IMR-90 (cell line): ENCODE data around the gene DPYSL3. TPM values are rescaled to one million over a fixed set of nuclear protein-coding genes. Genes with fewer than 3 reads are reported as not detected.

Source experiments
- ATAC-seq: fragments of 200-7000 bp; cut with Tn5 transposase; 2 replicates; pipeline ENCODE4 v1.9.1; 2020; ENCODE audit warnings: low read depth, mild to moderate bottlenecking, moderate library complexity
- BruUV-seq: library from RNA; stranded (reverse); fragments of 400-500 nt; replicated peaks from 2 replicates; lab custom pipeline; 2021; lab: Mats Ljungman, UMichigan
- CTCF ChIA-PET: fragments of 300-600 bp; formaldehyde crosslinking; extraction: SDS; loops from one replicate; lab custom pipeline; 2021; ENCODE audit warnings: antibody characterized with exemption; lab: Yijun Ruan, JAX
- POLR2A ChIA-PET: fragments of 300-600 bp; sonication (Branson Sonifier 250); formaldehyde crosslinking; loops from one replicate; lab custom pipeline; 2022; ENCODE audit warnings: antibody characterized with exemption; ENCODE audit not compliant: unreplicated experiment; lab: Charles Lee
- DNase-seq: peaks from one replicate; pipeline ENCODE4 v3.0.0; 2013
- H2AFZ ChIP-seq: replicated peaks from 2 replicates; pipeline ENCODE3; 2013; ENCODE audit warnings: low read length, mild to moderate bottlenecking; ENCODE audit not compliant: poor library complexity
- H2AK5ac ChIP-seq: 2 replicates; pipeline ENCODE4 v1.6.1; 2013; ENCODE audit warnings: low read depth, low read length, inconsistent platforms
- H2AK9ac ChIP-seq: replicated peaks from 2 replicates; pipeline ENCODE3; 2013; ENCODE audit warnings: mild to moderate bottlenecking, low read depth, low read length, moderate library complexity; ENCODE audit not compliant: poor library complexity
- H2BK120ac ChIP-seq: 2 replicates; pipeline ENCODE4 v1.6.1; 2013; ENCODE audit warnings: low read depth, low read length, inconsistent platforms
- H2BK15ac ChIP-seq: 3 replicates; pipeline ENCODE4 v1.6.1; 2013; ENCODE audit warnings: low read depth, low read length, inconsistent platforms
- H2BK20ac ChIP-seq: 2 replicates; pipeline ENCODE4 v1.6.1; 2013; ENCODE audit warnings: low read depth, mild to moderate bottlenecking, inconsistent platforms, low read length, moderate library complexity
- H2BK5ac ChIP-seq: 2 replicates; pipeline ENCODE4 v1.6.1; 2013; ENCODE audit warnings: mild to moderate bottlenecking, low read depth, low read length, inconsistent platforms; ENCODE audit not compliant: poor library complexity, severe bottlenecking
- H3K14ac ChIP-seq: replicated peaks from 2 replicates; pipeline ENCODE4 v1.6.1; 2013; ENCODE audit warnings: low read depth, low read length, inconsistent platforms
- H3K18ac ChIP-seq: 2 replicates; pipeline ENCODE4 v1.6.1; 2013; ENCODE audit warnings: low read depth, low read length, control low read depth
- H3K23ac ChIP-seq: 2 replicates; pipeline ENCODE4 v1.6.1; 2013; ENCODE audit warnings: low read depth, low read length, inconsistent platforms
- H3K27ac ChIP-seq: 2 replicates; pipeline ENCODE4 v1.5.1; 2013; ENCODE audit warnings: mild to moderate bottlenecking, control low read depth, low read length; ENCODE audit not compliant: insufficient read depth
- H3K27me3 ChIP-seq: 2 replicates; pipeline ENCODE4 v1.6.1; 2013; ENCODE audit warnings: low read length; ENCODE audit not compliant: control insufficient read depth, insufficient read depth
- H3K36me3 ChIP-seq: 2 replicates; pipeline ENCODE4 v1.6.1; 2013; ENCODE audit warnings: low read length, mixed read lengths; ENCODE audit not compliant: control insufficient read depth, insufficient read depth
- H3K4ac ChIP-seq: 2 replicates; pipeline ENCODE4 v1.6.1; 2013; ENCODE audit warnings: low read depth, low read length, inconsistent platforms
- H3K4me1 ChIP-seq: 2 replicates; pipeline ENCODE4 v1.6.1; 2013; ENCODE audit warnings: low read length, mixed read lengths; ENCODE audit not compliant: control insufficient read depth, insufficient read depth
- H3K4me2 ChIP-seq: 2 replicates; pipeline ENCODE4 v1.6.1; 2013; ENCODE audit warnings: low read depth, mild to moderate bottlenecking, control low read depth, low read length, moderate library complexity
- H3K4me3 ChIP-seq: 2 replicates; pipeline ENCODE4 v1.5.1; 2013; ENCODE audit warnings: low read depth, mild to moderate bottlenecking, control low read depth, low read length, moderate library complexity; ENCODE audit not compliant: insufficient read depth
- H3K56ac ChIP-seq: 2 replicates; pipeline ENCODE4 v1.6.1; 2013; ENCODE audit warnings: low read length, inconsistent platforms; ENCODE audit not compliant: insufficient read depth; ENCODE audit errors: extremely low read depth
- H3K79me1 ChIP-seq, 2 experiments: 2 replicates each; pipeline ENCODE4 v1.6.1; 2013; ENCODE audit warnings: low read length in 2 of 2, inconsistent platforms in 1 of 2, low read depth in 1 of 2
- H3K9ac ChIP-seq: 2 replicates; pipeline ENCODE4 v1.6.1; 2013; ENCODE audit warnings: low read depth, low read length, control low read depth
- H3K9me1 ChIP-seq: 2 replicates; pipeline ENCODE4 v1.6.1; 2013; ENCODE audit warnings: low read length, inconsistent platforms; ENCODE audit not compliant: insufficient read depth
- H3K9me3 ChIP-seq: 2 replicates; pipeline ENCODE4 v1.6.1; 2013; ENCODE audit warnings: low read length; ENCODE audit not compliant: control insufficient read depth, insufficient read depth
- H4K20me1 ChIP-seq: 2 replicates; pipeline ENCODE4 v1.6.1; 2013; ENCODE audit warnings: low read length, inconsistent platforms; ENCODE audit not compliant: insufficient read depth
- H4K5ac ChIP-seq: 2 replicates; pipeline ENCODE4 v1.6.1; 2013; ENCODE audit warnings: mild to moderate bottlenecking, low read depth, low read length, control low read depth
- H4K8ac ChIP-seq, 2 experiments: 2 replicates each; pipeline ENCODE4 v1.6.1; 2013; ENCODE audit warnings: low read depth in 2 of 2, low read length in 2 of 2, control low read depth in 1 of 2, inconsistent platforms in 1 of 2
- H4K91ac ChIP-seq: 2 replicates; pipeline ENCODE4 v1.6.1; 2013; ENCODE audit warnings: low read depth, low read length, inconsistent platforms; ENCODE audit not compliant: insufficient read depth
- BHLHE40 ChIP-seq: fragments of 150-350 bp; IDR thresholded peaks from 2 replicates; pipeline ENCODE4 v1.6.1; 2016; ENCODE audit warnings: mild to moderate bottlenecking, low read depth, low read length
- CHD1 ChIP-seq: IDR thresholded peaks from 2 replicates; pipeline ENCODE4 v1.6.1; 2012; ENCODE audit warnings: low read depth, low read length, improper control_type of control experiment
- FOS ChIP-seq: fragments of 150-350 bp; IDR thresholded peaks from 2 replicates; pipeline ENCODE4 v1.6.1; 2016; ENCODE audit warnings: low read depth, low read length
- MAFK ChIP-seq: IDR thresholded peaks from 2 replicates; pipeline ENCODE4 v1.6.1; 2012; ENCODE audit warnings: low read depth, low read length, improper control_type of control experiment
- MXI1 ChIP-seq: IDR thresholded peaks from 2 replicates; pipeline ENCODE4 v1.6.1; 2012; ENCODE audit warnings: low read depth, mild to moderate bottlenecking, low read length, moderate library complexity, borderline replicate concordance
- NFE2L2 ChIP-seq: fragments of 150-350 bp; IDR thresholded peaks from 2 replicates; pipeline ENCODE4 v1.6.1; 2016; ENCODE audit warnings: low read depth, mild to moderate bottlenecking, low read length
- POLR2A ChIP-seq: IDR thresholded peaks from 2 replicates; pipeline ENCODE4 v1.6.1; 2012; ENCODE audit warnings: mild to moderate bottlenecking, low read depth, low read length
- RAD21 ChIP-seq: IDR thresholded peaks from 2 replicates; pipeline ENCODE4 v1.6.1; 2012; ENCODE audit warnings: low read length, improper control_type of control experiment
- RCOR1 ChIP-seq: IDR thresholded peaks from 2 replicates; pipeline ENCODE4 v1.6.1; 2012; ENCODE audit warnings: mild to moderate bottlenecking, low read length, improper control_type of control experiment; ENCODE audit not compliant: insufficient replicate concordance
- RFX5 ChIP-seq: IDR thresholded peaks from 2 replicates; pipeline ENCODE4 v1.8.0; 2012; ENCODE audit warnings: low read depth, mild to moderate bottlenecking, low read length, moderate library complexity
- SMC3 ChIP-seq: fragments of 150-350 bp; IDR thresholded peaks from 2 replicates; pipeline ENCODE4 v1.6.1; 2016; ENCODE audit warnings: low read depth, mild to moderate bottlenecking, antibody characterized with exemption, low read length, moderate library complexity
- WGBS, 2 experiments: methylation state at CpG; one replicate each; pipeline versions ENCODE4 v1.1.5 to v1.1.7; 2013; ENCODE audit warnings: missing lambda C conversion rate in 2 of 2; ENCODE audit not compliant: insufficient read length in 1 of 2; ENCODE audit errors: extremely low coverage in 2 of 2; 5-methylcytosine and 5-hydroxymethylcytosine counted together
- dilution Hi-C: fragments of 300-500 bp; cut with HindIII; formaldehyde crosslinking; loops from one replicate; pipeline ENCODE4 v1.14.3; 2018; ENCODE audit warnings: low sequenced_read_pairs; ENCODE audit not compliant: unreplicated experiment
- in situ Hi-C: fragments of 300-500 bp; cut with MboI; formaldehyde crosslinking; loops from 3 replicates; pipeline ENCODE4 v1.14.3; 2019; ENCODE audit warnings: low sequenced_read_pairs, inconsistent platforms, mixed read lengths
- intact Hi-C: fragments of 100-400 bp; cut with micrococcal nuclease; formaldehyde crosslinking; loops from 2 replicates; pipeline ENCODE4 v1.10.0; 2022
- polyA plus RNA-seq, 3 experiments: library from polyadenylated mRNA; depleted of rRNA; stranded (reverse); fragments of >200 nt; gene quantifications; 2 replicates each; pipeline ENCODE4 v1.2.3, GENCODE V29; 2012; ENCODE audit warnings: low replicate concordance in 1 of 3
- total RNA-seq: library from RNA; depleted of rRNA; stranded (reverse); fragments of >200 nt; gene quantifications from 2 replicates; pipeline ENCODE4 v1.2.3, GENCODE V29; 2012
- TF ChIP-seq, protein P1 (sequence below): fragments of 150-350 bp; IDR thresholded peaks from 2 replicates; pipeline ENCODE4 v1.6.1; 2016; ENCODE audit warnings: low read depth, mild to moderate bottlenecking, low read length, moderate library complexity, borderline replicate concordance
- TF ChIP-seq, protein P2 (sequence below): fragments of 150-350 bp; IDR thresholded peaks from 2 replicates; pipeline ENCODE4 v1.6.1; 2017; ENCODE audit warnings: mild to moderate bottlenecking, antibody characterized with exemption, low read length, low read depth

The DPYSL3 gene
- total and polyA plus RNA-seq, 2 of the 4 experiments (the other 2 are of a cell fraction) = 50.2 to 60.9 TPM

DNA sequence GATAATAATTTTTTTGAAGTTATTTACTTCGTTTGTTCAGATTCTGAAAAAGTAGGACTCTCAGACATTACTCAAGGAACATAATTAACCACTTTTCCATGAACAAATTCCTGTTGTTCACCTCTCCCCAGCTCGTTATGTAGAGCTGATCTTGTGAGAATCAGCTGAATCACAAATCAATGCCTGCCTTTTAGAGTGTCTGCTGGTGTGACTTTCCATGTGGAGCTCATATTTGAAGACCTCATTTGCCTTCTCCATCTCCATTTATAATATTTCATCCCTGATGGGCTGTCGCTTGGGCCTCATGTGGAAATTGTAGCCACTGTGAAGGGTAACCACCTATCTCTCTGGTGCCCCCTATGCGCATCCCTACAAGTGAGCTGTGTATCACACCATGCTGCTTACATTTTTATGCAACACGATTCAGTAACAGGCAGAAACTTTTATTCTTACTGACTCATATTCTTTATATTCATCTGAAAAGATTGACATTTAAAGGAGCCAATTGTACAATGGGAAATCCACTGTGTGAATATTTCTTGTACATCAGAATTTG lies 163.8 kb downstream of the DPYSL3 start:
- no peaks in the 10 kb centered on the region for H3K79me1 ChIP-seq
- ChIA-PET POLR2A (no interaction called here), CTCF (no interaction called here)
- no peaks in the 10 kb centered on the region for H3K9me1 ChIP-seq
- H3K9ac ChIP-seq = no peak overlapping the region
- H3K18ac ChIP-seq = no peak overlapping the region
- H2BK5ac ChIP-seq = no peak overlapping the region
- peaks cover 5% of the 10 kb centered on the region for H3K27me3 ChIP-seq
- H4K91ac ChIP-seq = no peak overlapping the region
- no peak overlapping the region for H3K4me2 ChIP-seq
- no peak overlapping the region for H3K56ac ChIP-seq
- no peak overlapping the region for H2BK120ac ChIP-seq
- in situ Hi-C loops = no loop called here
- H3K27ac ChIP-seq = no peak overlapping the region
- no peak overlapping the region for H4K8ac ChIP-seq
- H3K36me3 ChIP-seq = no peaks in the 10 kb centered on the region
- TF ChIP-seq RAD21 (no peak), SMC3 (no peak), MXI1 (no peak), NFE2L2 (no peak), RFX5 (no peak), FOS (no peak), BHLHE40 (no peak), POLR2A (no peak), RCOR1 (no peak), MAFK (no peak), CHD1 (no peak)
- TF ChIP-seq, protein P1, sequence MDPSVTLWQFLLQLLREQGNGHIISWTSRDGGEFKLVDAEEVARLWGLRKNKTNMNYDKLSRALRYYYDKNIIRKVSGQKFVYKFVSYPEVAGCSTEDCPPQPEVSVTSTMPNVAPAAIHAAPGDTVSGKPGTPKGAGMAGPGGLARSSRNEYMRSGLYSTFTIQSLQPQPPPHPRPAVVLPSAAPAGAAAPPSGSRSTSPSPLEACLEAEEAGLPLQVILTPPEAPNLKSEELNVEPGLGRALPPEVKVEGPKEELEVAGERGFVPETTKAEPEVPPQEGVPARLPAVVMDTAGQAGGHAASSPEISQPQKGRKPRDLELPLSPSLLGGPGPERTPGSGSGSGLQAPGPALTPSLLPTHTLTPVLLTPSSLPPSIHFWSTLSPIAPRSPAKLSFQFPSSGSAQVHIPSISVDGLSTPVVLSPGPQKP = no peak
- TF ChIP-seq, protein P2, sequence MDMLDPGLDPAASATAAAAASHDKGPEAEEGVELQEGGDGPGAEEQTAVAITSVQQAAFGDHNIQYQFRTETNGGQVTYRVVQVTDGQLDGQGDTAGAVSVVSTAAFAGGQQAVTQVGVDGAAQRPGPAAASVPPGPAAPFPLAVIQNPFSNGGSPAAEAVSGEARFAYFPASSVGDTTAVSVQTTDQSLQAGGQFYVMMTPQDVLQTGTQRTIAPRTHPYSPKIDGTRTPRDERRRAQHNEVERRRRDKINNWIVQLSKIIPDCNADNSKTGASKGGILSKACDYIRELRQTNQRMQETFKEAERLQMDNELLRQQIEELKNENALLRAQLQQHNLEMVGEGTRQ = no peak
- intact Hi-C loops = no loop called here
- H3K4me3 ChIP-seq = no peak overlapping the region
- no peak overlapping the region for H2AK9ac ChIP-seq
- no peak overlapping the region for H2AFZ ChIP-seq
- no peaks in the 10 kb centered on the region for H4K20me1 ChIP-seq
- no peak for ATAC-seq
- no peak overlapping the region for H2BK20ac ChIP-seq
- no peak overlapping the region for H4K5ac ChIP-seq
- H2AK5ac ChIP-seq = no peak overlapping the region
- dilution Hi-C loops = no loop called here
- DNase-seq = no peak
- no peak overlapping the region for H2BK15ac ChIP-seq
- no peak overlapping the region for H3K23ac ChIP-seq
- no peaks in the 10 kb centered on the region for H3K9me3 ChIP-seq
- no peak overlapping the region for H3K14ac ChIP-seq
- no peak overlapping the region for H3K4ac ChIP-seq
- H3K4me1 ChIP-seq = peaks cover 4% of the 10 kb centered on the region; the same call in 1 of the 2 replicates
- WGBS, 2 experiments = 100% methylated on average over 2 of the region's 5 CpGs; no CpG with 5 or more reads in 1 of the 2 experiments
- no TSS peak for BruUV-seq
